GM18511 (cell line): ENCODE data around the gene PAPSS2.
"Not testable (repeated sequence)": the region's sequence is repeated elsewhere in the genome, so short reads cannot be mapped to it uniquely, and the experiment has no call there.

ENCODE experiments used
- ATAC-seq: cut with Tn5 transposase; IDR thresholded peaks from one replicate; pipeline ENCODE4 v1.9.1; 2021; ENCODE audit warnings: mild to moderate bottlenecking, moderate library complexity; ENCODE audit not compliant: unreplicated experiment

The PAPSS2 gene

DNA sequence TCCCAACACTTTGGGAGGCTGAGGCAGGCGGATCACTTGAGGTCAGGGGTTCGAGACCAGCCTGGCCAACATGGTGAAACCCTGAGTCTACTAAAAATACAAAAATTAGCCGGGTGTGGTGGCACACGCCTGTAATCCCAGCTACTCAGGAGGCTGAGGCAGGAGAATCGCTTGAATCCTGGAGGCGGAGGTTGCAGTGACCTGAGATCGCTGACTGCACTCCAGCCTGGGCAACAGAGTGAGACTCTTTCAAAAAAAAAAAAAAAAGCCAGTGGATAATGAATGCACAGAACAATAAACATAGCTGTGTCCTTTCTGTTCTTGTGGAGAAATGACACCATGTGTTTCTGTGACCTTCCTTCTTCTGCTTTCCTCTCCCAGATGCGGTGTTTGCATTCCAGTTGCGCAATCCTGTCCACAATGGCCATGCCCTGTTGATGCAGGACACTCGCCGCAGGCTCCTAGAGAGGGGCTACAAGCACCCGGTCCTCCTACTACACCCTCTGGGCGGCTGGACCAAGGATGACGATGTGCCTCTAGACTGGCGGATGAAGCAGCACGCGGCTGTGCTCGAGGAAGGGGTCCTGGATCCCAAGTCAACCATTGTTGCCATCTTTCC, 83.4 kb downstream of the PAPSS2 start:
- not testable (repeated sequence) for ATAC-seq

DNA sequence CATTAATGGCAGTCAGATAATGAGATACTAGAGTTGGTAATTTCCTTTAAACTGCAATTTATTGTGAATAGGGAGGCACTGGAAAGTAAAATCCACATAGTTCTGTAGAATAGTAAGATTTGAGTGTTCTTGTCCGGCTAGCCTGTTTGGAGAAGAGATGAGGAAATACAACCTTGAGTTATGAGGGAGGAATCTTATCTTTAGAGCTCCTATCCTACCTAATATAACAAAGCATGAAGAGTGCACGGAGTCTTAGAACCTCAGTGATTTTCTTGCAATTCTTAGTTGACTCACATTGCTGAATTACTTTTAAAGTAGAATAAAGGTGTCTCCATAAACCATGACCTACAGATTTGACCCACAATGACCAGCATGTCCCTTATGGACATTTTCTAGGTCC, 84.9 kb downstream of the PAPSS2 start:
- no peak for ATAC-seq

DNA sequence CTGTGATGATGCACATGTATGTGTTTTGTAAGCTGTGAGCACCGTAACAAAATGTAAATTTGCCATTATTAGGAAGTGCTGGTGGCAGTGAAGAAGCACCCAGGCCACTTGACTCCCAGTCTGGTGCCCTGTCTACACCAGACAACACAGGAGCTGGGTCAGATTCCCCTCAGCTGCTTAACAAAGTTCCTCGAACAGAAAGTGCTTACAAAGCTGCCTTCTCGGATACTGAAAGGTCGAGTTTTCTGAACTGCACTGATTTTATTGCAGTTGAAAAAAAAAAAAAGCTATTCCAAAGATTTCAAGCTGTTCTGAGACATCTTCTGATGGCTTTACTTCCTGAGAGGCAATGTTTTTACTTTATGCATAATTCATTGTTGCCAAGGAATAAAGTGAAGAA, 87.2 kb downstream of the PAPSS2 start:
- no peak for ATAC-seq

DNA sequence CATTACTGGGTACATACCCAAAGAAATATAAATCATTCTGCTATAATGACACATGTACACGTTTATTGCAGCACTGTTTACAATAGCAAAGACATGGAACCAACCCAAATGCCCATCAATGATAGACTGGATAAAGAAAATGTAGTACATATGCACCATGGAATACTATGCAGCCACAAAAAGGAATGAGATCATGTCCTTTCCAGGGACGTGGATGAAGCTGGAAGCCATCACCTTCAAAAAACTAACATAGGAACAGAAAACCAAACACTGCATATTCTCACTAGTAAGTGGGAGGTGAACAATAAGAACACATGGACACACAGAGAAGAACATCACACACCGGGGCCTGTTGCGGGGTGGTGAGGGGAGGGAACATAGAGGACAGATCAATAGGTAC, 88.6 kb downstream of the PAPSS2 start:
- ATAC-seq: not testable (repeated sequence)

DNA sequence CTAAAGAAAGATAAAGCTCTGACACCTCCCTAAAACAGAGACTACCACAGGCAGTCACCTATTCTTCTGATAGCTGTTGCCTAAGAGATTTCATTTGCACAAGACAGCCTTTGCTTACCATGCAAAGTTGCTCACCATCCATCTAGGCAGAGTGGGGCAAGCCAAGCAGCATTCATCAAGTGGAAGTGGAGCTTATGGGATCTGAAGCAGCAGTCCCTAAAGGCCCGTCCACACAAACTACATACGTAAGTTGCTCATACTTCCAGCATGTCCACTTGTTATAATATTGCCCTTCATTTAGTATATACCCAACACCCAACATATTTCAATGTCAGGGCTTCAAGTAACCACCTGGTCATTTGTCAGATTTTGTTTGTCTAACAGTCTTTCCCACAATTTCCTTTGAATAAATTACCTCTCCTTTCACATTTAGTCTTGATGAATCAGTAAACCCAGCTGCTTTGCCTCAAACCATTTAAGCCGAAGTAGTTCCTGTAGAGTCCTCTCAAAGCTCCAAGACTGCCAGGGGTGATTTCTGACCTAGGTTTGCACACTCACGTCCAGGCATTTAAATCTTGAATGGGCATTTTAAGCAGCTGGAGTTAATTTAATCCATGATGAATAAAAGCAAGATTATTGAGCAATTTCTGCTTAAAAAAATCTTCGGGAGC, 90.5 kb downstream of the PAPSS2 start:
- ATAC-seq: no peak

DNA sequence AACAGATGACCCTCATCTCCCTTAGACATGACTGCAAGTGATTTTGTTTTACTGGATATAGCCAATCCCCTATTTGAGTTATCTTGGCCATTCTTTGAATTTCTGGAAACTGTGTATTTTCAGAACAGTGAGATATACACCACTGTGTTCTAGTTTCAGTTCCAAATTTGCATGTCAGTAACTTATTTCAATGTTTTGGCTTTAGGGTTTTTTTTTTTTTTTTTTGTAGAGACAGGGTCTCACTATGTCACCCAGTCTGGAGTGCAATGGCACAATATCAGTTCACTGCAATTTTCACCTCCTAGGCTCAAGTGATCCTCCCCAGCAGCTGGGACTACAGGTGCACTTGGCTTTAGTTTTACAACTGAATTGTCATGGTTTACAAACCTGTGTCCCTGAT, 91.1 kb downstream of the PAPSS2 start:
- ATAC-seq: peak; percentile 77

DNA sequence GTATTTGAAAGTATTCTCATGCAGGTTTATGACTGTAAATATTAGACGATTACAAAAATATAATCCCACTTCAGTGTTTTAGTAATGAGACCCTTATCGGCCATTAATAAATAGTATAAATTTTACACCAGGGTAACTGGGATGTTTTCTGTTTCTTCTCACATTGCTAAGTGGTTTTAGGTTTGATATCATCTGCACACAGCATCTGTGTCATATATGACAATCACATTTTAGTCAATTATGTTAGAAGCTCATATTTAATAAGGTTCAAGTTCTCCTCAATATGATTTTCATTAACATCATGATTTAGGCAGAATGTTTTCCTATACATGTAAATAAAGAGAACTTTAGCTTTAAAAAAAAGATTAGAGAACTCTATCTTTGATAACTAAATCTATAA, 91.6 kb downstream of the PAPSS2 start:
- no peak for ATAC-seq

DNA sequence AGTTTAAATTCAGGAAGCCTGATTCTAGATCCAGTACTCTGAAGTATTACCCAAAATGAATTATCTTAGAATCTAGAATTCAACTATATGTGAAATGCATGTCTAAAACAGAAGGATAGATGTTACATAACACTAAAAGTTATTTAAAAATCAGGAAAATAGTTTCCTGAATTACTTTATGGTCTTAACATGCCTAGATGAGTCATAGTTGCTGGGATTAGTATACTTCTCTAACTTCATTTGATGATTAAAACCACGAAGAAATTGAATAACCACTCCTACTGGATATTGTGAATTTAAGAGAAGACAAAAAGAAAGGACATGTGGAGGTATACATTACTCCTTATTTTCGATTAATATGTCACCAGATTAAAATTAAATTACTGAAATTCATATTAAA, 92.9 kb downstream of the PAPSS2 start:
- no peak for ATAC-seq

DNA sequence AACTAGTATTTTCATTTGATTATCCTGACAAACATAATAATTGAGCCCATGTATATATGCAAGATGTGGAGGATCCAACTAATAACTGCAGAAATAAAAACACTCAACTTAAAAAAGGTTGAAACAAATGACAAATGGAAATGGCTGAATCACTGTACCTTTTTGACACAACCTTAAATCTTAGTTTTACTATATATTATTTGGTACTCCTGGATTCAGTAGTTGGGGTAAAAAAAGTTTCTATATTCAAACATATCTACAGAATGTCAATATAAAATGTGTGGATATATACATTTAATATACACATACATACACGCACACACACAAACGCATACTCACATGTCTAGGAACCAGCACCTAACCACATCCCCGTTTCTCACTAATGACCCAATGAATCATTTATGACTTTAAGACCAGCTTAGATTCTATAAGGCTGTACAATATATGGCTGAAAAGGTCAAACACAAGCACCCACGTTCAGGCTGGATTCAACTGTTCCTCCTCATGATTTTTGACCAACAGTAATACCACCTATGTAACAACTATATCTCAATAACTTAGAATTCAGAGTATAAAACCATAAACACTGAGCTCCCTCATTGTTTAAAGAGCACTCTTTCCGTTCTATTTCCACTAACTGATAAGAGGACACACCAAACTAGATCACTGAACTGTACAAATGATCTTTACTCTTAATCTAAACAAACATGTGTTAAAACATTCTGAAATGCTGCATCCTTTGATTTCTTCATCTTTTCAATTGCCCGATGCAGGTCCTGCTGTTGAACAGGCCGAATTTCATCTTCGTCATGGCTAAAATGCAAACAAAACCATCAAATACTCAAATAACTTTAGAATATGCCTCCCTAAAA, 94.6 kb downstream of the PAPSS2 start:
- no peak for ATAC-seq

DNA sequence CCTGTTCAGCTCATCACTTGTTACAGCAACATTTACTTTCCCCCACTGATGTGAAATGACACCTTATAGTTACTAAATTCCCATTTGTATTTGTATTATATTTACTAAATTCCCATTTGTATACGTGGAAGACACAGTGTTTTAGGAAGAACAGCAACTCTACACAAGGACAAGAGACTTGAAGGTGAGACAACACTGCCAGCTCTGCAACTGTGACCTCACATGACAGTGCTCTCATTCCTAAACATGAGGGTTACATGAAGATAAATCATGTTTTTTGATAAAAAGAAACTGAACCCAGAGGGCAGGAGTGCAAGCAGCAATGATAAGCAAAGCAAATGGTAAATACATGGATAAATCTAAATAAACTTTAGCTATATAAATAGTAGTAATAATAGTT, 98.0 kb downstream of the PAPSS2 start:
- ATAC-seq: no peak

DNA sequence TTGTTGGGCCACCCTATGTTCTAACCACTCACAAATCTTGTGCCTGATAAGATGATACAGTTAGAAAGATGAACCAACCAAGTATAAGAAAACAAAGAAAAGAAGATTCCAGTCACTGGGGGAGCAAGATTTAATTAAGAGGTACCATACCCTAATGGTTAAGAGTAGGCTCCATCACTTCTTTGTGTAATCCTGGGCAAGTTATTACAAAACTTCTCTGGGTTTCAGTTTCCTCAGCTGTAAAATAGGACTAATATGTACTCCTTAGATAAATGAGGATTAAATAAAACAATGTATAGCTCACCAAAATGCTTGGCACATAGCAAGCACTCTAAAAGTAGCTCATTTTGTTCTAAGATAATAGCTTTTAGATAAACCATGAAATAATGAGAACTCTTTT, 99.9 kb downstream of the PAPSS2 start:
- ATAC-seq: no peak

DNA sequence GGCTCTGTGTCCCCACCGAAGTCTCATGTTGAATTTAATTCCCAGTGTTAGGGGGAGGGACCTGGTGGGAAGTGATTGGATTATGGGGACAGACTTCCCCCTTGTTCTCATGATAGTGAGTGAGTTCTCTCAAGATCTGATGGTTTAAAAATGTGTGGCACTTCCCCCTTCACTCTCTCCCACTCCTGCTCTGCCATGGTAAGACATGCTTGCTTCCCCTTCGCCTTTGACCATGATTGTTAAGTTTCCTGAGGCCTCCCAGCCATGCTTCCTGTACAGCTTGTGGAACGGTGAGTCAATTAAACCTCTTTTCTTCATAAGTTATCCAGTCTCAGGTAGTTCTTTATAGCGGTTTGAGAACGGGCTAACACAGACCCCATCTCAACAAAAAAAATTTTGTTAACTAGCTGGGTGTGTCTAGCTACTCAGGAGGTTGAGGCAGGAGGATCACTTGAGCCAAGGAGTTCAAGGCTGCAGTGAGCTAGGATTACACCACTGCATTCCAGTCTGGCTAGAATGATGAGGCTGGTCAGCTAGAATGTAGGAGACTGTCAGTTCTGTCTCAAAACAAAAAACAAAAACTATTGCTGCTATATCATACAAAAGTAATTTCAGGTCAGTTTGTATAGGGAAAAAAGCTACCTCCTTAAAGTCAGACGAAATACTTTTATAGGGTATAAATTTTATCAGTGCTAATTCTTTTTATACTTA, 100.7 kb downstream of the PAPSS2 start:
- no peak for ATAC-seq

DNA sequence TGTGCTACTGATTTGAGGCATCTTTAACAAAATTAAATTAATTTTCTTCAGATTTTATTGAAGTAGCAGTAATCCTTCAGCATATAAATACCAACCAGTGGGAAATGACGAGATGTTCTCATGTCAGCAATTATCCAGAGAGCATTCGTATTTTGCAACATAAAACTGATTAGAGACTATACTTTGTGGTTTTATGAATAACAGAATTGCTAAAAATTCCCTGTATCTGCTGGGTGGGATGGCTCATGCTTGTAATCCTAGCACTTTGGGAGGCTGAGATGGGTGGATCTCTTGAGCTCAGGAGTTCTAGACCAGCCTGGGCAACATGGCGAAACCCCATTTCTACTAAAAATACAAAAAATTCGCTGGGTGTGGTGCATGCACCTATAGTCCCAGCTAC, 101.5 kb downstream of the PAPSS2 start:
- no peak for ATAC-seq

DNA sequence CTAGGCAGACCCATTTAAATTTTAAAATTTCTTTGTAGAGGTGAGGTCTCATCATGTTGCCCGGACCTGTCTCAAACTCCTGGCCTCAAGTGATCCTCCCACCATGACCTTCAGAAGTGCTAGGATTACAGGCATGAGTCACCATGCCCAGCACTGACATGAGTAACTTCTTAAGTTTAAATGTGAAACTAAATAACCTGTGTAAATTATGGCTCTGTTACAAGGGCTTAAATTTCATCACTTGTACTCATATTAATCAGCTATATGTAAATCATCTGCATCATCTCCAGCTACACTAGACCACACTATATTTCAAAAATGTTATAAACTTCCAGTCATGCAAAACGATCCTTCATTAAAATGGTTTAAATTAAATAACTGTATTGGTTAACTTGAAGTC, 102.2 kb downstream of the PAPSS2 start:
- ATAC-seq: peak; percentile 75

DNA sequence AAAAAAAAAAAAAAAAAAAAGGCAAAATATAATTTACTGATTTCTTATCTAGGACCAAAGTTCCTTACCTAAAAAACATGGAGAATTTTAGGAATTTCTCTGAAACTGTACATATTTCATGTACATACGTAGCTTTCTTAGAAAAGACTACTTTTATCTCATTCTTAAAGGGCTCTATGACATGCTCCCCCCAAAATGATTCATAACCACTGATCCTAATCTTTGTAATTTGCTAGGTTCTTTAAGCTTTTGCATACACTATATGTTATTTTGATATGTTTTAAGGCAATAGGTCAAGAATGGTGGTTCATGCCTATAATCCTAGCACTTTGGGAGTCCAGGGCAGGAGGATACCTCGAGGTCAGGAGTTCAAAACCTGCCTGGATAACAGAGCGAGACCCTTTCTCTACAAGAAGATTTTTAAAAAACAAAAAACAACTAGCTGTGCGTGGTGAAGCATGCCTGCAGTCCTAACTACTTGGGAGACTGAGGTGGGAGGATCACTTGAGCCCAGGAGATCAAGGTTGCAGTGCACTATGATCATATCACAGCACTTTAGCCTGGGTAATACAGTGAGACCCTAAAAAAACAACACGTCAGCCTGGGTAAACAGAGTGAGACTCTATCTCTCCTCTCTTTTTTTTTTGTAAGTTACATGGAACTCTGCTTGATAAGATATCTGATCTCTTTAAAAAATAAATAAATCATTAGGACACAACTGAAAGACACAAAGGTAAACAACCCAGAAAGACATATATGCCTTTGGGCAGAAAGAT, 103.6 kb downstream of the PAPSS2 start:
- ATAC-seq: no peak

DNA sequence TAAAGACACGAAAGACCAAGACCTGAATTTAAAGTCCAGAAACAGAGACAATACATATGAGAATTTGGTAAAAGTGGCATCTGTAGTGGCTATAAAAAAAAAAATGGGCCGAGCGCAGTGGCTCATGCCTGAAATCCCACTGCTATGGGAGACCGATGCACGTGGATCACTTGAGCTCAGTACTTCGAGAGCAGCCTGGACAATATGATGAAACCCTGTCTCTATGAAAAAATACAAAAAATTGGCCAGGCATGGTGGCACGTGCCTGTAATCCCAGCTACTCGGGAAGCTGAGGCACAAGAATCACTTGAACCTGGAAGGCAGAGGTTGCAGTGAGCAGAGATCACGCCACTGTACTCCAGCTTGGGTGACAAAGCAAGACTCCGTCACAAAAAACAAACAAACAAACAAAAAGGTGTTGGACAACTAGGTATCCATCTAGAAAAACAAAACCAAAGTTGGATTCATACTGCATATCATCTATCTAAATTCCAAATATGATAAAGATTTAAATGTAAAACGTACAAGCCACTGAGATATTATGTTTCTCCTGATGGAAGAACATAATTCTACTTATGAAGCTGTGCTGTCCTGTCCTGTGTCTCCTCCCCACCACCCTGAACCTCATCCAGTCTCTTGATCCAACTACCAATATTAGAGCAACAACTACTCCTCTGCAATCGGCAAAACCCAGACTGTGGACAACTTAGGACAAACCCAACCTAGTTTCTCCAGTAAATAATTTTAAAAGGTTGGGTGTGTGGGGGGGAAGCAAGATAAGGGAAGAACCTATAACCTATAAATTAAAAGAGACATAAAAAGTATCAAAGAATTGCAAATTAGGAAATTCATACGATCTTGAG, 104.6 kb downstream of the PAPSS2 start:
- no peak for ATAC-seq

DNA sequence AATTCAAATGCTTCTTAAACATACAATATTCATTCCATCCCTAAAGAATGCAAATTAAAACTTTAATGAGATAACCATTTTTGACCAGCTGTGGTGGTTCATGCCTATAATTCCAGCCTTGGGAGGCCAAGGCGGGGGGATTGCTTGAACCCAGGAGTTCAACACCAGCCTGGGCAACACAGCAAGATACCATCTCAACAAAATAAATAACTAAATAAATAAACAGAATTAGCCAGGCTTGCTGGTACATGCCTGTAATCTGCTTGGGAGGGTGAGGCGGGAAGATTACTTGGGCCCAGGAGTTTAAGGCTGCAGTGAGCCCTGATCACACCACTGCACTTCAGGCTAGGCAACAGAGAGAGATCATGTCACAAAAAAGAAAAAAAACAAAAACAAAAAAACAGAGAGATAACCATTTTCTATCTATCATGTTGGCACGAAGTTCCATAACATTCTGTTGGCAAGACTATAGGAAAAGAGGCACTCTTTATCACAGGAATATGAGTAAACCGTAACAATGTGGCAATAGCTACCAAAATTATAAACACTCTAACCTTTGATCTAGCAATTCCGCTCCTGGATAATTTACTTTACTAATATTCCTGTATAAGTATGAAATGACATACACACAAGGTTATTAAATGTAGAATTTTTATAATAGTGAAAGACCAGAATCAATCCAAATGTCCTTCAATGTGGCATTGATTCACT, 106.1 kb downstream of the PAPSS2 start:
- ATAC-seq: no peak

DNA sequence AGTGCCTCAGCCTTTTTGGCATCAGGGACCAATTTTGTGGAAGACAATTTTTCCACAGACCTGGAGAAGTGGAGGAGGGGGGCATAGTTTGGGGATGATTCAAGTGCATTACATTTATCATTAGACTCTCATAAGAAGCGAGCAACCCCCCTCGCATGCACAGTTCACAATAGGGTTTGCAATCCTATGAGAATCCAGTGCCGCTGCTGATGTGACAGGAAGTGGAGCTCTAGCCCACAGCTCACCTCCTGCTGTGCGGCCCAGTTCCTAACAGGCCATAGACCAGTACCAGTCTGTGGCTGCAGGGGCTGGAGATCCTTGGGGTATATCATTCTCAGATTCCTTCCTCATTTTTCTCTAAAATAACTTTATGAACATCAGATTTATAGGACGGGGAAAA, 107.6 kb downstream of the PAPSS2 start:
- ATAC-seq: no peak

DNA sequence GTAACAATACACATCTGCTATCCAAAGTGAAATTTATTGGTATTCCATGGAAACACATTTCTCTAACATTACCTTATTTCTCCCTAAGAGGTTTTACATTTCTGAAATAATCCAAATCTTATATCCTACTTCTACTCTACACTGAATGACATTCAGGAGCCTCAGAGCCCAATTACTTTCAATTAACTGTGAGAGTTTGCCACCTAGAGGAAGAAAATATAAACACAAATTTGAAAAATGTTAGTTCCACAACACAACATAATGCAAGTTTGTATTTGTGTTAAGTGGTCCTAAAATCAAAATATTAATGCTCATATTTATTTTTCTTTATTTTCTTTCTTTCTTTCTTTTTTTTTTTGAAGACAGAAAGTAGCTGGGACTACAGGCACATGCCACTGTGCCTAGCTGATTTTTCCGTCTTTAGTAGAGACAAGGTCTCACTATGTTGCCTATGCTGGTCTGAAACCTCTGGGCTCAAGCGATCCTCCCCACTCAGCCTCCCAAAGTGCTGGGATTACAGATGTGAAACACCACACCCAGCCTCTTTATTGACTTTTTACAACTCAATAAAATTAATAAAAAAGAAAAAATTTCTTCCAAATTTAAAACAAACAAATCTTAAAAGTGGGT, 112.3 kb downstream of the PAPSS2 start:
- ATAC-seq: no peak
